GM12864 (cell line): ENCODE data around the gene CUL2.

Experiments used
- DNase-seq: peaks from one replicate; pipeline ENCODE4 v3.0.0-alpha.2; 2011; ENCODE audit warnings: low read depth
- H3K4me3 ChIP-seq: 2 replicates; pipeline ENCODE4 v1.5.1; 2011; ENCODE audit warnings: mild to moderate bottlenecking, low read depth, low read length, control low read depth
- CTCF ChIP-seq: IDR thresholded peaks from 2 replicates; pipeline ENCODE4 v1.5.1; 2011; ENCODE audit warnings: low read depth, mild to moderate bottlenecking, moderate library complexity, low read length, control low read depth, inconsistent platforms; ENCODE audit errors: missing control alignments

Gene CUL2

GRCh38 chr10:34960983-34961382 lies 129.2 kb downstream of the CUL2 start:
- no peak for TF ChIP-seq CTCF
- no peak for DNase-seq
- no peak overlapping the region for H3K4me3 ChIP-seq

DNA sequence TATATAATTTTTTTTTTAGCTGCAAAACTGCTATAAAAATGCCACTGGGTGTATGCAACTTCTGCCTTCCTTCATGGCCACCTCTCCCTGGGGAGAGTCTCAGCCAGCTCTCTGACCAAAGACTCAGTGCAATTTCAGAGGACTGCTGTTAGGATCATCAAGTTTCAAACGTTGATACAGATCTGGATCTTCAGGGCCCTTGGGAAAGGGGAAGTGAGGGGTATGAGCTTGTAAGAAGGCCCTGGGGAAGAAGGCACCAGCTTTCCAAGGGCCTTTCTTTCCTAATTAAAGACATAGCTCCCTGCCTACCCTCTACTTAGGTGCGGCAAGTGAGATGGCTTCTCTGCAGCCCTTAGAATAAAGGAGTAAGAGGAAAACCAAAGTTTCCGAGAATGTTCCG lies 130.4 kb downstream of the CUL2 start:
- TF ChIP-seq CTCF, result no peak
- no peak overlapping the region for H3K4me3 ChIP-seq
- no peak for DNase-seq

DNA sequence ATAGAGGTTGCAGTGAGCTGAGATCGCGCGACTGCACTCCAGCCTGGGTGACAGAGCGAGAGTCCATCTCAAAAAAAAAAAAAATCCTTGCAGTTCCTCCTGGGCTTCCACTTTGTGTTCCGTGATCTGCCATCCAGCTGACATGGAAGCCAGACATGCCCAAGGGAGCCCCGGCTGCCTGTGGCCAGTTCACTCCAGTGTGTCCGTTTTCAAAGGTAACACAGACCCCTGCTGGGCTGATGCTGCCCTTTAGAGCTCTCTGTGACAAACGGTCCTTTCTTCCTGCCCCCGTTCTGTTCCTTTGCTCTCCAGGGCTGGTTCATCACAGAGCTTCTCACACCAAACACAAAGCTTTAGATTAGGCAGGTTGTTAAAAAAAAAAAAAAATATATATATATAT lies 130.8 kb downstream of the CUL2 start:
- no peak for DNase-seq
- no peak overlapping the region for H3K4me3 ChIP-seq
- no peak for TF ChIP-seq CTCF
